HEK293 (cell line): ENCODE data around the gene MYEF2.

Experiments used
- CTCF ChIA-PET: fragments of 350-600 bp; formaldehyde crosslinking; extraction: SDS; loops from one replicate; lab custom pipeline; 2021; ENCODE audit warnings: antibody characterized with exemption; lab: Yijun Ruan, JAX
- POLR2A ChIA-PET: fragments of 300-600 bp; formaldehyde crosslinking; extraction: SDS; loops from one replicate; lab custom pipeline; 2020; ENCODE audit warnings: antibody characterized with exemption, inconsistent platforms; lab: Yijun Ruan, JAX
- H3K27ac ChIP-seq: fragments of 200-500 bp; sonication (Bioruptor generic); 2 replicates; pipeline ENCODE4 v1.5.1; 2014; ENCODE audit warnings: low read depth, low read length, control low read depth, inconsistent platforms; ENCODE audit errors: extremely low read depth
- H3K36me3 ChIP-seq, 2 experiments: fragments of 200-500 bp in 1 of 2; sonication (Bioruptor generic) in 1 of 2; 1 replicate in 1 of 2; 2 replicates in 1 of 2; pipeline ENCODE4 v1.5.1; 2014 to 2017; ENCODE audit warnings: inconsistent platforms in 2 of 2, low read length in 2 of 2; ENCODE audit not compliant: control insufficient read depth in 2 of 2, insufficient read depth in 1 of 2
- H3K4me1 ChIP-seq: fragments of 200-500 bp; sonication (Bioruptor generic); 2 replicates; pipeline ENCODE4 v1.5.1; 2014; ENCODE audit warnings: mild to moderate bottlenecking, low read length, inconsistent platforms; ENCODE audit not compliant: control insufficient read depth, insufficient read depth
- H3K4me3 ChIP-seq: 2 replicates; pipeline ENCODE4 v1.5.1; 2011; ENCODE audit warnings: low read depth, mild to moderate bottlenecking, control low read depth, low read length, moderate library complexity
- H3K9me3 ChIP-seq: fragments of 200-500 bp; sonication (Bioruptor generic); 2 replicates; pipeline ENCODE4 v1.5.1; 2014; ENCODE audit warnings: low read depth, low read length, inconsistent platforms; ENCODE audit not compliant: control insufficient read depth, insufficient read depth
- ATF2 ChIP-seq: fragments of 450-650 bp; formaldehyde crosslinking; IDR thresholded peaks from 2 replicates; pipeline ENCODE4 v1.5.1; 2016; ENCODE audit warnings: missing biosample characterization, missing genetic modification characterization, low read depth
- FEZF1 ChIP-seq: fragments of 450-650 bp; formaldehyde crosslinking; IDR thresholded peaks from 2 replicates; pipeline ENCODE4 v1.5.1; 2016; ENCODE audit warnings: missing biosample characterization, missing genetic modification characterization
- GLI2 ChIP-seq: fragments of 450-650 bp; formaldehyde crosslinking; IDR thresholded peaks from 2 replicates; pipeline ENCODE4; 2017; ENCODE audit warnings: missing biosample characterization, missing genetic modification characterization, low read depth, borderline replicate concordance
- GLI4 ChIP-seq: fragments of 450-650 bp; formaldehyde crosslinking; IDR thresholded peaks from 2 replicates; pipeline ENCODE4 v1.5.1; 2016; ENCODE audit warnings: missing biosample characterization, missing genetic modification characterization
- INSM2 ChIP-seq: fragments of 450-650 bp; formaldehyde crosslinking; IDR thresholded peaks from 2 replicates; pipeline ENCODE4 v1.5.1; 2016; ENCODE audit warnings: missing biosample characterization, missing genetic modification characterization
- KLF8 ChIP-seq: fragments of 450-650 bp; formaldehyde crosslinking; IDR thresholded peaks from 2 replicates; pipeline ENCODE4 v1.5.1; 2016; ENCODE audit warnings: missing biosample characterization, missing genetic modification characterization
- KLF9 ChIP-seq: fragments of 450-650 bp; formaldehyde crosslinking; IDR thresholded peaks from 2 replicates; pipeline ENCODE4 v1.5.1; 2016; ENCODE audit warnings: missing biosample characterization, missing genetic modification characterization, low read depth
- SCRT1 ChIP-seq: fragments of 450-650 bp; formaldehyde crosslinking; IDR thresholded peaks from 2 replicates; pipeline ENCODE4 v1.5.1; 2016; ENCODE audit warnings: missing biosample characterization, missing genetic modification characterization, borderline replicate concordance
- SP2 ChIP-seq: fragments of 450-650 bp; formaldehyde crosslinking; IDR thresholded peaks from 2 replicates; pipeline ENCODE4 v1.5.1; 2016; ENCODE audit warnings: missing biosample characterization, missing genetic modification characterization
- WT1 ChIP-seq: fragments of 450-650 bp; formaldehyde crosslinking; IDR thresholded peaks from 2 replicates; pipeline ENCODE4 v1.5.1; 2016; ENCODE audit warnings: missing biosample characterization, missing genetic modification characterization
- ZBTB6 ChIP-seq: fragments of 450-650 bp; formaldehyde crosslinking; IDR thresholded peaks from 2 replicates; pipeline ENCODE4 v1.5.1; 2017; ENCODE audit warnings: missing biosample characterization, missing genetic modification characterization
- ZFHX2 ChIP-seq: fragments of 450-650 bp; formaldehyde crosslinking; conservative IDR thresholded peaks from 2 replicates; pipeline ENCODE4 v1.5.1; 2016; ENCODE audit warnings: missing biosample characterization, missing genetic modification characterization
- ZFP3 ChIP-seq: fragments of 450-650 bp; formaldehyde crosslinking; IDR thresholded peaks from 2 replicates; pipeline ENCODE4 v1.5.1; 2016; ENCODE audit warnings: low read depth, missing biosample characterization, missing genetic modification characterization
- ZNF133 ChIP-seq: fragments of 450-650 bp; formaldehyde crosslinking; IDR thresholded peaks from 2 replicates; pipeline ENCODE4 v1.5.1; 2016; ENCODE audit warnings: missing biosample characterization, missing genetic modification characterization
- ZNF155 ChIP-seq: fragments of 450-650 bp; formaldehyde crosslinking; IDR thresholded peaks from 2 replicates; pipeline ENCODE4 v1.5.1; 2016; ENCODE audit warnings: missing biosample characterization, missing genetic modification characterization
- ZNF214 ChIP-seq: fragments of 450-650 bp; formaldehyde crosslinking; IDR thresholded peaks from 2 replicates; pipeline ENCODE4 v1.5.1; 2017; ENCODE audit warnings: missing biosample characterization, mild to moderate bottlenecking, missing genetic modification characterization, borderline replicate concordance
- ZNF221 ChIP-seq: fragments of 450-650 bp; formaldehyde crosslinking; IDR thresholded peaks from 2 replicates; pipeline ENCODE4 v1.5.1; 2017; ENCODE audit warnings: missing biosample characterization, missing genetic modification characterization, borderline replicate concordance
- ZNF404 ChIP-seq: fragments of 450-650 bp; formaldehyde crosslinking; IDR thresholded peaks from 2 replicates; pipeline ENCODE4 v1.5.1; 2017; ENCODE audit warnings: missing biosample characterization, missing genetic modification characterization
- ZNF529 ChIP-seq: fragments of 450-650 bp; formaldehyde crosslinking; IDR thresholded peaks from 2 replicates; pipeline ENCODE4 v1.5.1; 2017; ENCODE audit warnings: missing genetic modification characterization, missing biosample characterization; ENCODE audit not compliant: insufficient replicate concordance
- ZNF530 ChIP-seq: fragments of 450-650 bp; formaldehyde crosslinking; IDR thresholded peaks from 2 replicates; pipeline ENCODE4 v1.5.1; 2016; ENCODE audit warnings: low read depth, missing biosample characterization, missing genetic modification characterization
- ZNF548 ChIP-seq: fragments of 450-650 bp; formaldehyde crosslinking; IDR thresholded peaks from 2 replicates; pipeline ENCODE4 v1.5.1; 2016; ENCODE audit warnings: missing biosample characterization, missing genetic modification characterization
- ZNF571 ChIP-seq: fragments of 450-650 bp; formaldehyde crosslinking; IDR thresholded peaks from 2 replicates; pipeline ENCODE4 v1.5.0; 2017; ENCODE audit warnings: missing biosample characterization, missing genetic modification characterization
- ZNF664 ChIP-seq: fragments of 450-650 bp; formaldehyde crosslinking; IDR thresholded peaks from 2 replicates; pipeline ENCODE4 v1.5.1; 2016; ENCODE audit warnings: missing biosample characterization, missing genetic modification characterization
- ZNF704 ChIP-seq: fragments of 450-650 bp; formaldehyde crosslinking; IDR thresholded peaks from 2 replicates; pipeline ENCODE4 v1.5.1; 2016; ENCODE audit warnings: missing biosample characterization, missing genetic modification characterization
- ZNF776 ChIP-seq: fragments of 450-650 bp; formaldehyde crosslinking; IDR thresholded peaks from 2 replicates; pipeline ENCODE4 v1.5.0; 2017; ENCODE audit warnings: missing biosample characterization, missing genetic modification characterization, borderline replicate concordance
- ZNF785 ChIP-seq: fragments of 450-650 bp; formaldehyde crosslinking; IDR thresholded peaks from 2 replicates; pipeline ENCODE4 v1.5.1; 2016; ENCODE audit warnings: missing biosample characterization, missing genetic modification characterization
- ZSCAN30 ChIP-seq: fragments of 450-650 bp; IDR thresholded peaks from 2 replicates; pipeline ENCODE4 v1.5.1; 2018; ENCODE audit warnings: missing biosample characterization, mild to moderate bottlenecking, missing genetic modification characterization, moderate library complexity
- ZSCAN5A ChIP-seq: fragments of 450-650 bp; formaldehyde crosslinking; IDR thresholded peaks from 2 replicates; pipeline ENCODE4 v1.5.1; 2016; ENCODE audit warnings: missing biosample characterization, missing genetic modification characterization

Gene MYEF2

GRCh38 chr15:48096355-48096786 lies 81.7 kb downstream of the MYEF2 start:
- H3K4me1 ChIP-seq, result no peaks in the 10 kb centered on the region
- TF ChIP-seq INSM2 (tag by site-specific recombination), result no peak
- TF ChIP-seq ZFP3 (tag by site-specific recombination), result no peak
- TF ChIP-seq KLF9 (tag by site-specific recombination), result no peak
- no peak for TF ChIP-seq ZFHX2 (tag by site-specific recombination)
- no peak for TF ChIP-seq ZNF214 (tag by site-specific recombination)
- no peak for TF ChIP-seq ZNF155 (tag by site-specific recombination)
- TF ChIP-seq SCRT1 (tag by site-specific recombination), result no peak
- TF ChIP-seq GLI2 (tag by site-specific recombination), result no peak
- no peak for TF ChIP-seq ZSCAN30
- TF ChIP-seq FEZF1 (tag by site-specific recombination), result no peak
- no peak for TF ChIP-seq ZNF776 (tag by site-specific recombination)
- TF ChIP-seq KLF8 (tag by site-specific recombination), result no peak
- TF ChIP-seq ZNF530 (tag by site-specific recombination), result no peak
- no peak for TF ChIP-seq ZNF571 (tag by site-specific recombination)
- no peak for TF ChIP-seq ZNF221 (tag by site-specific recombination)
- no peak for TF ChIP-seq ZSCAN5A (tag by site-specific recombination)
- TF ChIP-seq ZNF548, result no peak
- TF ChIP-seq ZNF529, result no peak
- TF ChIP-seq WT1 (tag by site-specific recombination), result no peak

GRCh38 chr15:48091522-48091921 lies 86.6 kb downstream of the MYEF2 start:
- Histone ChIP-seq H3K9me3 (no peaks in the 10 kb centered on the region), H3K36me3 (no peaks in the 10 kb centered on the region), H3K27ac (no peak overlapping the region), H3K4me1 (peaks cover 6% of the 10 kb centered on the region), H3K4me3 (no peak overlapping the region)
- ChIA-PET CTCF (interaction anchor here (0.5 to 1.0 kb wide), 2 partner anchors 54 to 66 kb away, joined by 3 read pairs; no protein-coding TSS in a partner anchor), POLR2A (no interaction called here)
- TF ChIP-seq ZNF404 (tag by site-specific recombination), result no peak
- no peak for TF ChIP-seq ZNF664
- TF ChIP-seq GLI4 (tag by site-specific recombination), result no peak
- no peak for TF ChIP-seq ZBTB6 (tag by site-specific recombination)
- no peak for TF ChIP-seq ZNF785 (tag by site-specific recombination)
- TF ChIP-seq ATF2, result no peak
- no peak for TF ChIP-seq SP2 (tag by site-specific recombination)
- no peak for TF ChIP-seq ZNF133
- no peak for TF ChIP-seq ZNF704 (tag by site-specific recombination)

More at GRCh38 chr15:48096355-48096786, 81.7 kb downstream of the MYEF2 start:
- no peak overlapping the region for H3K4me3 ChIP-seq
- ChIA-PET CTCF (interaction anchor here (1.1 kb wide), 2 partner anchors 11 to 33 kb away, joined by 3 read pairs; no protein-coding TSS in a partner anchor), POLR2A (no interaction called here)
- no peaks in the 10 kb centered on the region for H3K9me3 ChIP-seq
- no peak overlapping the region for H3K27ac ChIP-seq
- no peaks in the 10 kb centered on the region for H3K36me3 ChIP-seq
